Measurements from ENCODE around the gene PRIMA1.

The PRIMA1 gene

GRCh38 chr14:93743270-93744060, 44.8 kb downstream of the PRIMA1 start:
- Histone ChIP-seq H3K79me2 (ENCODE audit: insufficient read depth, low read length) (no peaks in the 10 kb centered on the region), H3K4me2 (ENCODE audit: low read length) (no peak overlapping the region), H3K9me2 (ENCODE audit: low read depth, low read length) (no peaks in the 10 kb centered on the region), H3K4me1 (ENCODE audit: insufficient read depth, low read length, severe bottlenecking) (no peaks in the 10 kb centered on the region), H3K9me3 (ENCODE audit: low read length) (no peaks in the 10 kb centered on the region), H3K4me3 (ENCODE audit: low read depth, low read length, poor library complexity, severe bottlenecking) (no peak overlapping the region), H2AFZ (ENCODE audit: low read length) (no peak overlapping the region), H3K27me3 (ENCODE audit: insufficient read depth, low read length) (no peaks in the 10 kb centered on the region), H3K9ac (ENCODE audit: low read length) (no peak overlapping the region), H3K36me3 (ENCODE audit: insufficient read depth, low read length) (no peaks in the 10 kb centered on the region), H4K20me1 (ENCODE audit: insufficient read depth, low read length) (no peaks in the 10 kb centered on the region), H3F3A (ENCODE audit: insufficient read depth, low read length) (no peaks in the 10 kb centered on the region), H3K27ac (ENCODE audit: low read depth, low read length, poor library complexity, severe bottlenecking) (no peak overlapping the region)
- TF ChIP-seq EZH2 (IDR thresholded peaks at IDR 0.05; ENCODE audit: borderline replicate concordance, low read length) (no peak), CTCF (IDR thresholded peaks at IDR 0.05; ENCODE audit: low read length) (no peak)

- Histone ChIP-seq H3K9me3 (ENCODE audit: low read length) (no peaks in the 10 kb centered on the region), H3K9ac (ENCODE audit: low read length) (no peak overlapping the region), H3F3A (ENCODE audit: insufficient read depth, low read length) (no peaks in the 10 kb centered on the region), H3K4me3 (ENCODE audit: low read depth, low read length, poor library complexity, severe bottlenecking) (no peak overlapping the region), H3K4me2 (ENCODE audit: low read length) (no peak overlapping the region), H3K27ac (ENCODE audit: low read depth, low read length, poor library complexity, severe bottlenecking) (no peak overlapping the region), H3K9me2 (ENCODE audit: low read depth, low read length) (no peaks in the 10 kb centered on the region), H3K36me3 (ENCODE audit: insufficient read depth, low read length) (no peaks in the 10 kb centered on the region), H3K79me2 (ENCODE audit: insufficient read depth, low read length) (no peaks in the 10 kb centered on the region), H2AFZ (ENCODE audit: low read length) (no peak overlapping the region), H4K20me1 (ENCODE audit: insufficient read depth, low read length) (no peaks in the 10 kb centered on the region), H3K4me1 (ENCODE audit: insufficient read depth, low read length, severe bottlenecking) (no peaks in the 10 kb centered on the region), H3K27me3 (ENCODE audit: insufficient read depth, low read length) (peaks cover 6% of the 10 kb centered on the region; the same call in 1 of the 2 replicates)
- TF ChIP-seq CTCF (IDR thresholded peaks at IDR 0.05; ENCODE audit: low read length), result no peak
- TF ChIP-seq EZH2 (IDR thresholded peaks at IDR 0.05; ENCODE audit: borderline replicate concordance, low read length), result no peak
Measured at GRCh38 chr14:93742761-93743160, 45.5 kb downstream of the PRIMA1 start.

GRCh38 chr14:93741556-93742230, 46.6 kb downstream of the PRIMA1 start:
- H3K9me3 ChIP-seq (ENCODE audit: low read length), result no peaks in the 10 kb centered on the region
- no peak overlapping the region for H2AFZ ChIP-seq (ENCODE audit: low read length)
- no peak overlapping the region for H3K9ac ChIP-seq (ENCODE audit: low read length)
- no peak overlapping the region for H3K4me3 ChIP-seq (ENCODE audit: low read depth, low read length, poor library complexity, severe bottlenecking)
- H3K27me3 ChIP-seq (ENCODE audit: insufficient read depth, low read length), result peaks cover 6% of the 10 kb centered on the region; the same call in 1 of the 2 replicates
- no peaks in the 10 kb centered on the region for H3K79me2 ChIP-seq (ENCODE audit: insufficient read depth, low read length)
- H4K20me1 ChIP-seq (ENCODE audit: insufficient read depth, low read length), result no peaks in the 10 kb centered on the region
- no peak overlapping the region for H3K4me2 ChIP-seq (ENCODE audit: low read length)
- H3F3A ChIP-seq (ENCODE audit: insufficient read depth, low read length), result no peaks in the 10 kb centered on the region
- TF ChIP-seq CTCF (IDR thresholded peaks at IDR 0.05; ENCODE audit: low read length) (no peak), EZH2 (IDR thresholded peaks at IDR 0.05; ENCODE audit: borderline replicate concordance, low read length) (no peak)
- H3K9me2 ChIP-seq (ENCODE audit: low read depth, low read length), result no peaks in the 10 kb centered on the region
- no peaks in the 10 kb centered on the region for H3K36me3 ChIP-seq (ENCODE audit: insufficient read depth, low read length)
- no peak overlapping the region for H3K27ac ChIP-seq (ENCODE audit: low read depth, low read length, poor library complexity, severe bottlenecking)
- no peaks in the 10 kb centered on the region for H3K4me1 ChIP-seq (ENCODE audit: insufficient read depth, low read length, severe bottlenecking)
